ENCODE measurements around the gene BMP2K.
A peak's percentile ranks its signal among the peaks of the same experiment; 100 is the strongest.
"Not testable (repeated sequence)": the region's sequence is repeated elsewhere in the genome, so short reads cannot be mapped to it uniquely, and the experiment has no call there.

The BMP2K gene

GRCh38 chr4:78868712-78869111, 92.6 kb downstream of the BMP2K start:
- DNase-seq: not testable (repeated sequence)

DNA sequence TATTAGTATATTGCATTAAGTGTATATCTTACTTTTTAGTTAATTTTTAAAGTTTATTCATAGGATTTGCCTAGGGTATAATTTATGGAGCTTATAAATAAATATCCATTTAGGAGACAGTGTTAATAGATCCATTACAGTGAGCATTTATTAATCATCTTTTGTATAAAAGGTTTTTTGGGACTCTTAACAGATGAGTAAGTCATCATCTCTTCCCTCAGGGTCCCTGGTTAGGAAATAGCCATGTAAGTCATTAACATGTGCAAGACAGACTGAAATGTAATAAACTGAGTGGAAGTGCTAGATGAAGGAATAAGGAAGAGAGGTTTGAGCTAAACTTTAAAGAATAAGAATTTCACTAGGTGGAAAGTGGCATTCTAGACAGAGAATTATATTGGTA, 93.9 kb downstream of the BMP2K start:
- DNase-seq: no peak

DNA sequence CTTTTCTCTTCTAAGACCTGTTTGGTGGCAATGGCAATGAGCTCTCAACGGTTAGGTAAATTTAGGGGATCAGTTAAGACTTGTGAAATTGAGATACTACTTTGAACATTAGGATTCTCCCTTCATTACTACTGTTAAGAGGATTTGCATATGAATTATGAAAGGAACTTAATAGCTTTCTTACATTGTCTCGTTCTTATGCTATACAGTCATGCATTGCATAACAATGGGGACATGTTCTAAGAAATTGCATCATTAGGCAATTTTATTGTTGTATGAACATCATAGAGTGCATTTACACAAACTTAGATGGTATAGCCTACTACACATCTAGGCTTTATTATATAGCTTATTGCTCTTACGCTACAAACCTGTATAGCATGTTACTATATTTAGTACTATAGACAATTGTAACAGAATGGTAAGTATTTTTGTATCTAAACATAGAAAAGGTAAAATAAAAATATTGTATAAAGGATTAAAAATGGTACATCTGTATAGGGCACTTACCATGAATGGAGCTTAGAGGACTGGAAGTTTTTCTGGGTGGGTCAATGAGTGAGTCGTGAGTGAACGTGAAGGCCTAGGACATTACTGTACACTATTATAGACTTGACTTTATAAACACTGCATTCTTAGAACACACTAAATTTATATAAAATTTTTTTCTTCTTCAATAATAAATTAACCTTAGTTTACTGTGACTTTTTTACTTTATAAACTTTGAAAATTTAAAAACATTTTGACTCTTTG, 100.6 kb downstream of the BMP2K start:
- DNase-seq: no peak

DNA sequence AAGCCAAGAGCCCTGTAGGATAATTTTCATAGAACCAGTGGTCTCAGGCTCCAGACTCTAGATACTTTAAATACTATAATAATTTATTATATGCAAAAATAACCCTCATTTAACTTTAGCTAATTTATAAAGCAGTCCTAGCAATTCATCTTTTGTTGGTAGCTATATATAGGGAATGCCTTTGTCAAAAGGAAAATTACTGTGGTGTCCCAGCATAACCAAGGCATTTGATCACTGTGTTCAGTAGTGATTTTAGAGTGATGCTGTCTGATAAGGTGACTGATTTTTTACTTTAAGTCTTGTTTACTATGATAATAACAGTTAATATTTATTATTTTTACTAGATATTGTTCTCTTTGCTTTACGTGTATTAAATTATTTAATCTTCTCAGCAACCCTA, 101.9 kb downstream of the BMP2K start:
- DNase-seq: no peak

DNA sequence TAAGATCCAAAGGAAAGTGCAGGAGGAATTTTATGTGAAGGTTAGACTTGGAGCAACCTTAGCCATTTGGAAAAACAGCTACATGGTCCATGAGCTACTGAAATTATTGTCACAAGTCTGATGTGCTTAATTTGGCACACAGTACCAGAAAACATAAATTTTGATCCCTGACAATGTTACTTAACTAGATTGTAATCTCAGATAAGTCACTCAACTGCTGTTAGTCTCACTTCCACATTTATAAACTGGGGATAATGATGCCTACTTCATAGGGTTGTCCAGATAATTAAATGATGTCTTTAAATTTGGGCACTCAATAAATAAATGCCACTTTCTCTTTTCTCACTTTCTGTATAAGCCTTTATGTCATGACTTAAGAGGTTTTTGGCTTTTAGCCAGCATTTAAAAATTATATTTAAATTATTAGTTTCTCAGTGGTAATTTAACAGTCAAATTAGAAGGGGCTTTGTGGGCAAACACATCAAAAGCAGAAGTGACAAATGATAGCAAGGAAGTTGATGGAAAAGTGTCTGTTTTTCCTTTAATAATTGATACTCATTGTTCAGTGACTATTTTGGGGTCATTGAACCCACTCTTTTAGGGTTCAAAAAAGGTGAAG, 104.8 kb downstream of the BMP2K start:
- no peak for DNase-seq

DNA sequence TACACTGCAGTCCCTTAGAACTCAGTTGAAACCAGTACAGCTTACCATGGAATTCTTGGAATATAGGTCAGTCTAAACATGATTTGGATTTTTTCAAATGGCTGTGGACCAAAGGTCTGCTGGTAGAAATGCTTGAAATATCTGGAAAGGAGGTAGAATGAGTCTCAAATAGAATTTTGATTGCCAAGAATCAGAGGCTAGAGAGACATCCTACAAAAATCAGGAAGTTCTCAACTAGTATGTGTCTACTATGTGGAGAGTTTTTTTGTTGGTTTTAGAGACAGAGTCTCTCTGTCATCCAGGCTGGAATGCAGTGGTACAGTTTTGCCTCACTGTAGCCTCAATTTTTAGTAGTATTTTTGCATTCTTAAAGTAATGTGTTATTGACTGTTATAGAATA, 109.4 kb downstream of the BMP2K start:
- no peak for DNase-seq

GRCh38 chr4:78889955-78890354, 113.8 kb downstream of the BMP2K start:
- no peak for DNase-seq

GRCh38 chr4:78899302-78899701, 123.2 kb downstream of the BMP2K start:
- no peak for DNase-seq

- no peak for DNase-seq
These were observed 125.7 kb downstream of the BMP2K start for GRCh38 chr4:78901882-78902281.

- DNase-seq: no peak
These were observed 126.1 kb downstream of the BMP2K start for GRCh38 chr4:78902298-78902697.

GRCh38 chr4:78904143-78904542, 128.0 kb downstream of the BMP2K start:
- DNase-seq: no peak

GRCh38 chr4:78907638-78908037, 131.5 kb downstream of the BMP2K start:
- no peak for DNase-seq

GRCh38 chr4:78908974-78909373, 132.8 kb downstream of the BMP2K start:
- not testable (repeated sequence) for DNase-seq

GRCh38 chr4:78910612-78911011, 134.5 kb downstream of the BMP2K start:
- no peak for DNase-seq

GRCh38 chr4:78922207-78922606, 146.1 kb downstream of the BMP2K start:
- no peak for DNase-seq

- no peak for DNase-seq
These were observed 147.5 kb downstream of the BMP2K start for GRCh38 chr4:78923464-78924312.

DNA sequence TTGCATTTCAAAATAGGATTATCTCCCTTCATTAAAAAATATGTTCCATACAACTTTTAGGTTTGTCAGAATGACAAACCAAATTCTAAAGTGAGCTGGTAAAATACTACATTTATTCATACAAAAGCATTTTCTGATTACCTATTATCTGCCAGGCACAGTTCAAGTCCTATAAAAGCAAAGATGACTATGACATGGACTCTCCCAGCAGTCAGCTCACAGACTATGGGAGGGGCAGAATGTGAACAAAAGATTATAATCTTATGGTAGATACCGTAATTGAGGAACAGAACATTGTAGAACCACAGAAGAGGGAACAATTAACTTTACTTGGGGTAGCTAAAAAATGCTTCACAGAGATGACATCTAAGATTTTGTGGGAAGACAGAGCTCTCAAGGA, 150.7 kb downstream of the BMP2K start:
- no peak for DNase-seq

GRCh38 chr4:78928835-78929234, 152.7 kb downstream of the BMP2K start:
- no peak for DNase-seq

GRCh38 chr4:78930016-78930629, 154.0 kb downstream of the BMP2K start:
- DNase-seq: no peak

DNA sequence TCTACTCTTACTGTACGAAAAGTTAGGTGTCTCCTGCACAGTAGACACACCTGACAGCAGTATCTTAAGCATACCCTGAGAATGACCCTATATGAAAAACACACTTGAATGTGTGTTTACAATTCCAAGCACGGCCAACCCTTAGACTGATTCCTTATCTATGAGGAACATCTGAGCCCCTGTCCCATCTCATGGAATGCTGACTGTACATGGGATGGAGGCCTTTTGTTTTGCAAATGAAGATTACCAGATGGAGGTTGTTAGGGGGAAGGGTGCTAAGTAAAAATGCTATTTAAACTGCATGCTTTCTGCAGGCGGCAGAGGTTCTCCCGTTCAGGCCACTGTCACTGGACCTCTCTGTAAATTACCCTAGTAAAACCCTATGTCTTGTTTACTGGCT, 160.8 kb downstream of the BMP2K start:
- no peak for DNase-seq

- peak; percentile 33 for DNase-seq
These were observed 161.7 kb downstream of the BMP2K start for GRCh38 chr4:78937837-78938236.

- no peak for DNase-seq
These were observed 162.3 kb downstream of the BMP2K start for GRCh38 chr4:78938474-78938867.
